Activated CD4-positive, alpha-beta T cell treated with anti-CD3 and anti-CD28 coated beads, Interleukin-2, amount 50 U/mL, for 16 hours (primary cell): Measurements from ENCODE around the gene UCHL5.

ENCODE experiments used
- DNase-seq: peaks from one replicate; pipeline ENCODE4 v3.0.0-alpha.2; 2020

UCHL5 gene, protein sequence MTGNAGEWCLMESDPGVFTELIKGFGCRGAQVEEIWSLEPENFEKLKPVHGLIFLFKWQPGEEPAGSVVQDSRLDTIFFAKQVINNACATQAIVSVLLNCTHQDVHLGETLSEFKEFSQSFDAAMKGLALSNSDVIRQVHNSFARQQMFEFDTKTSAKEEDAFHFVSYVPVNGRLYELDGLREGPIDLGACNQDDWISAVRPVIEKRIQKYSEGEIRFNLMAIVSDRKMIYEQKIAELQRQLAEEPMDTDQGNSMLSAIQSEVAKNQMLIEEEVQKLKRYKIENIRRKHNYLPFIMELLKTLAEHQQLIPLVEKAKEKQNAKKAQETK

DNA sequence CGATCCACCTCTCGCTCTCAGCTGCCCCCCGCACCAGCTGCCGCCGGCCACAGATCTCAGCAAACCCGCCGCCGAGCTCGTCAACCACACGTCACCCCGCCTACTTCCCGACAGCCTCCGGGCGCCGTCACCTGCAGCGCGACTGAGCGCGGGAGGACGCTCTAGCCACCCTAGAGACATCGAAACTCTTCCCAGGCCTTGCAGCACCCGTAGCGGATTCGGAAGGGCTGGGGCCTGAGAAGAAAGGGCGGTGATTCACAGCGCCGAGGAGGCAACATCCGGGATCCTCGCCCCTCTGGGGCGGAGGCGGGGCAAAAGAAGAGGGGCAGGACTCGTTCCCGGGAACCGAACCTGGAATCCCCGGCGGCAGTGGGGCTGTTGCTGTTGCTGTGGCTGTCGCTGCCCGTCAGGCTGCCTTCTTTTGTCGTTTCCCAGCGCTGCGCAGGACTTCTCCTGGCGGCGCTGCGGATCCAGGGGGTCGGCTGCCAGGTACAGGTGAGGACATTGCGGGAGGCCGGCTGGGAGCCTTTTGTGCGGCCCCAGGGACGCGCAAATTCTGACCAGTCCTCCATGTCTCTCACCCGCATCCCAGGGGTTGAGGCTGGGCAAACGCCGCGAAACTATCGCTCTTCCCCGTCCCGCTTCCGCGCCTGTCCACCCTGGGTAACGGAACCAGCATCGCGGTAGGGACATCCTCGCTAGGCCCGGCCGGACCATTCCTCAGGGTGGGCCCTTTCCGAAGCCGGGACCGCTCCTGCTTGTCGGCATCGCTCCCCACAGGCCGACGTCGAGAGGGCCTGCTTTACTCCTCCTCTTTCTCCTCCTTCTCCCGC, at the start of gene UCHL5, which contains the start of gene RO60:
TSS of gene UCHL5 (minus strand) at position 79 of the 833 bp plus-strand sequence. CDS start 100 bp downstream, outside the sequence.
TSS of gene RO60 (plus strand) at position 331 of the 833 bp plus-strand sequence. CDS start 9,443 bp downstream, outside the sequence.
- DNase-seq = peak; percentile 98

DNA sequence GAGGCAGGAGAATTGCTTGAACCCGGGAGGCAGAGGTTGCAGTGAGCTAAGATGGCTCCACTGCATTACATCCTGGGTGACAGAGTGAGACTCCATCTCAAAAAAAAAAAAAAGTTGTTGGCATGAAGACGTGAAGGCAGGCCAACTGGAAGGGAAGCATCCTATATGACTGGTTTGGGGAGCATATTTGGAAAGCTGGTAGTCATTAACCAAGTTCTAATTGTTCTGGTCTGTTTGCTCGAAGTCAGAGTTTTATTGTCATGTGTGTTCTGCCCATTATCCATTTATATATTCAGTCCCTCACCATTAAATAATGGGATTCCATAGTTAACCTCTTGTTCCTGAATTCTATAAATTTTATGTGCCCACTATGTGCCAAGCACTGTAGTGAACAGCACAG, 49.3 kb upstream of the UCHL5 start:
- no peak for DNase-seq

DNA sequence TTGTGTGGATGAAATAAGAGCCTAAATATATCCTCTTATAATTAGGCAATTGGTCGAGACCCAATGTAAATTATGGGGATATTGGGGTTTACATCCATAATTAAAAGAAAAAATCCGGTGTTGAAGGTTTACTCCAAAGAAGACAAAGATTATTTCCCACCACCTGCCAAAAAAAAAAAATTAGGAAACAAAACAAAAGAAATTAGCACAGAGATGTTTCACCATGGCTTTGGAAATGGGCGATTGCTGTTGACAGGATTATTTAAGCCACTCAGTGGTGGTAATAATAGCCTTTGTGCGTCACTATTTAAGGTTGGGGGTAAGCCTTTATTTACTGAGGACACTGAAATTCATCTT, 46.6 kb upstream of the UCHL5 start:
- DNase-seq = no peak

DNA sequence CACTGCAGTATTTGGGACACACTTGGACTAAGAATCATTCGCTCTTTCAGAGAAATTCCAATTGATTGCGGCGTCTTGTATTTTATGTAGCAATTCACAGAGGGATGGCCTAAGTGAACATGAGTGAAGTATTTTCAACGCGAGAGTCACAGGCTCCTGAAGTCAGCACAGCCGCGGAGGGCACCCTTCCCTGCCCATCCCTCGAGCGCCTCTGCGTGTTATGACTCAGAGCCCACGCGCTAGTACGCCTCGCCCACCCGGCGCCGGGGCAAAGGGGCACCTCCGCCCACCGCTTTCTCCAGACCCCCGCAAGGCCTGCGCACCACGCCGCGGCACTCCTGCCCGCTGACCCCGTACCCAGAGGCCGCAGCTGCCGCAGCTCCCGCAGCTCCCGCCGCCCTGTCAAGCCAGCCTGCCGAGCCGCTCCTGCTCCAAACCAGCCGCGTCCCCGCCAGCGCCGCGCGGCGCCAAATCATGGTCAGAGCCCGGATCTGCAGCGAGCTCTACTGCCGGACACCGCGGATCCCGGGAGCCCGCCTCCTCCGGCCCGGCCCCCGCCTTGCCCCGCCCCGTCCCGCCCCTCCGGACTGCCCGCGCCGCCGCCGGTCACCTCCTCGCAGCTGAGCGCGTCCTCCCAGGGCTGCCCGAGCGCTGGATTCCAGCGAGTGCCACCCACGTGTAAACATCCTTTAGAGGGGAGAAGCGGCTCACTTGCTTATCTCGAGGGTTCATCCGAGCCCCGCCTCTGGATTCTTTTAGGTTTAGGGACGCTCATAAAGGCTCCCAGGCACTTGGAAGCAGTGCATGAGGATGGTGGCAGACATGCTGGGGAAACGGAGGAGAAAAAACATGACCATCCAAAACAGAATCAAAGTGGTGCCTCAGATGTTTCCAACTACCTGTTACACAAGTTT, 46.0 kb upstream of the UCHL5 start, which contains the start of gene GLRX2:
TSS of gene GLRX2 (minus strand) at position 508 of the 914 bp plus-strand sequence. CDS start at position 476, 32 bp downstream.
- peak; percentile 73 for DNase-seq

DNA sequence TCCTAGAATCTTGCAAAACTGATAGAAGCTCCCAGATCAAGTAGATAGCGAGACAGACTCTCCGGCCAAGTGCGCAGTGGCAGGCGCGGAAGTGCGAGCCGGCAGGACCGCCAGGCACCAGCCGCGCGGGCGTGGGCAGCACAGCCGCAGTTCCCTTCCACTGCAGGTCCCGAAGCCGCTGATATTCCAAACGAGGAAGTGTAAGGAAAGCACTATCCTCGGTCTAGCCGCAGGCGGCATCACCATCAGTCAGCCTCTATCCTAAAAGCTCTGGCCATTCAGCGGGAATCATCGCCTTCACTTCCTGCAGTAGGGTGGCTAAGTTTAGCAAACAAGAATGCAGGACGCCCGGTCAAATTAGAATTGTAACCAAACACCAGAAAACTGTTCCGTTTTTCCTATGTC, 45.3 kb upstream of the UCHL5 start:
- DNase-seq = peak; percentile 15

DNA sequence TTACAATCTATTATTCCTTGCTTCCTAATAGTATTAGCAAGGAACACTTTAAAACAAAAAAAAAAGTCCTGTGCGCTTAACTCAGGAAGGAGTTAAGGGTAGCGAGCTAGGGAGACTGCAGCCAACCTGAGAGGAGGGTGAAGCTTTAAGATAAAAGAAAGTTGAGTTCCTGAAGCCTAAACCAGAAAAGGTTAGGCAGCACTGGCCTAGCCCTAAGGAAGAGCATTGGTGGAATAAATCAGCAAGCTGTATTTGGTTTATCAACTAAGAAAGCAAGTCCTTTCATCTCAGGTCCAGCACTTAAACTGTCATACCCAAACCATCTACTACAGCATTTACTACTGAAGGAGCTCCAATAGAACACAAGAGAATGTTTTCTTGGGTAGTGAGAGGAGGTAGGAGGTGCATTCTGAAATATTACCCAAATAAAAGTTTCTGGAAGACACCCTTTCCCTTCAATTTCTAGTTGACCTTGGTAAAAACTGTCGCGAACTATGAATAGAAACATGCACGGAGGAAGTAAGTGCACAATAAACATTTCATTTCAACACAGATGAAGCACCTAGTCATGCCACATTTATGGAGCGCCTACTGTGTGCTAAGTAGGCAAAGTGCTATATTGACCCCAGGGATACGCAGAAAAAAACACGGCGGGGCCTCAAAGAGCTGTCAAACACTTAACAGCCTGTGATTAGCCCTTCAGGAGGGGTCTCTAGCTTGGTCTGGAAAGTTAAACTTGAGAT, 44.8 kb upstream of the UCHL5 start:
- peak; percentile 27 for DNase-seq

DNA sequence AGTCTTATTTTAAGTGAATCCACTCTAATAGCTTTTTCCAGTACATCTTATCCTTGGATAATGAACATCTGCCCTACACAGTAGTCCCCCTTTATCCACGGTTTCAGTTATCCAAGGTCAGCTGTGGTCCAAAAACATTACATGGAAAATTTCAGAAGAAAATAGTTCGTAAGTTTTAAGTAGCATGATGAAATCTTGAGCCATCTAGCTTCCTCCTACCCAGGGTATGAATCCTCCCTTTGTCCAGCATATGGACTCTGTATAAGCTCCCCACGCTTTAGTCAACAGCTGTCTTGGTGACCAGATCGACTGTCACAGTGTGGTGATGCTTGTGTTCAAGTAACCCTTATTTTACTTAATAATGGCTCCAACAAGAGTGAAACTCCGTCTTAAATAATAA, 43.5 kb upstream of the UCHL5 start:
- DNase-seq = no peak

DNA sequence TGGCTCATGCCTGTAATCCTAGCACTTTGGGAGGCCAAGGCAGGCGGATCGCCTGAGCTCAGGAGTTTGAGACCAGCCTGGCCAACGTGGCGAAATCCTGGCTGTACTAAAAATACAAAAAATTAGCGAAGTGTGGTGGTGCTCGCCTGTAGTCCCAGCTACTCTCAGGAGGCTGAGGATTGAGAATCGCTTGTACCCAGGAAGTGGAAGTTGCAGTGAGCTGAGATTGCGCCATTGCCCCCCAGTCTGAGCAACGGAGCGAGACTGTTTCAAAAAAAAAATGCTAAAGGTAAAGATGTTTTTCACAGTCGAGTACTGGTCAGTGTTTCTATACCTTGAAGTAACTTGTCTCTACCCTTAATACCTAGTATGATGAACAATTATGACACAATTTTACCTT, 35.0 kb upstream of the UCHL5 start:
- DNase-seq = no peak

DNA sequence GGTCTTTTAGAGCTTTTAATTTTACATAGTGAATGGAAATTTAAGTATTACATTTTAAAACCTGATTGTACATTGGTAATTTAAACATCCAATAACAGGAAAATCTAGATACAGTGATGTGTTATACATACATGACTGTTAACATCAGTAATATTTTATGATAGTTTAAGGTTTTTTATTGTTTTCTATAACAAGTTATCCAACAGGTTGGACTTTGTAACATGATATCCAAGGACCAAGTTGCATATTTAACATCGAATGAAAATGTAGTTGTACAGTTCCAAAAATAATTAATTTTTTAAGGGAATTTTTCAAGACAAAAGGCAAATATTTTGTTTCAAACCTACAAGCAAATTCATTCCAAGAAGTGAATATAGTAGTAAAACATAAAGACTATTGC, 31.7 kb upstream of the UCHL5 start:
- no peak for DNase-seq

DNA sequence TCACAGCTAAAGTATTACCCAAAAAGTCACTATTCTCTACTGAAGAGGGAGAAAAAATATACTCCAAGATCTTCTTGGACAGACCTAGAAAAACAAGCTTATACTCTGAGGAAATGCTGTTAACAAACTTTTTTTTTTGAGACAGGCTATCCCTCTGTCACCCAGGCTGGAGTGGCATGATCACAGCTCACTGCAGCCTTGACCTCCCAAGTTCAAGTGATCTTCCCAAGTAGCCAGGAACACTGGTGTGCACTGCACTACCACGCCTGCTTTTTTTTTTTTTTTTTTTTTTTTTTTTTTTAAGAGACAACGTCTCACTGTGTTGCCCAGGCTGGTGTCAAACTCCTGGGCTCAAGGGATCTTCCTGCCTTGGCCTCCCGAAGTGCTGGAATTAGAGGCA, 28.7 kb upstream of the UCHL5 start:
- no peak for DNase-seq

DNA sequence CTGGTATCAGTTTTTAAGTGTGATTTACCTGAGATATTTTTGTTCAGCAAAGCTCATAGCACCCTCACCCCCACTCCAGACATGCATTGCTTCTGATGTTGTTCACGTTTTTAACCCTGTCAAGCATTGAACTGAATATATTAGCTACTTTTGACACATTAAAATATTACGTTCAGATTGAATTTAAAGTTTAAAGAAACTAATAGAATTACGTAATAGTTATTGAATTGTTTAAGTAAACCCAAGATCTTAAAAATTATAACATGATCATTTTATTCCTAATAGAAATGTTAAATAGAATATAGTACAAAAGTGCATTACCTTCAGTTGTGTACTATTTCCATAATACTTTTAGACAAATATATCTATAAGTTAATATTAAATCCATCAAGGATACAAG, 27.2 kb upstream of the UCHL5 start:
- no peak for DNase-seq

DNA sequence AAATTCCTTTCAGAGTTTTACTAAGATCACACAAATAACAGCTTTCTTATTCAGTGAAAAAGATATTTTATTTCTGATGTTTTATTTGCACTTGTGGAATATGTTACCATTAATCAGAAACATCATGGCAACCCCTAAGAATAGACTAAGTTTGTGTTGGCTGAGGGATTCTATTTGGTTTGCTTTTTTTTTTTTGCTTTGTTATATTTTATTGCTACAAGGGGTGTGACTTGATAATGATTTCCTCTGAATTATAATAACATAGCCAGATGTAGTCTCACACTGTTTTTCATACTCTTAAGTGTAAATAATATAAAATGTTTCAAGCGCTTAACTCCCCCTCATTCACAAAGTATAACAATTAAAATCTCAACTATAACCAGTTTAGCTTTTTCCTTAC, 26.1 kb upstream of the UCHL5 start:
- DNase-seq = no peak

DNA sequence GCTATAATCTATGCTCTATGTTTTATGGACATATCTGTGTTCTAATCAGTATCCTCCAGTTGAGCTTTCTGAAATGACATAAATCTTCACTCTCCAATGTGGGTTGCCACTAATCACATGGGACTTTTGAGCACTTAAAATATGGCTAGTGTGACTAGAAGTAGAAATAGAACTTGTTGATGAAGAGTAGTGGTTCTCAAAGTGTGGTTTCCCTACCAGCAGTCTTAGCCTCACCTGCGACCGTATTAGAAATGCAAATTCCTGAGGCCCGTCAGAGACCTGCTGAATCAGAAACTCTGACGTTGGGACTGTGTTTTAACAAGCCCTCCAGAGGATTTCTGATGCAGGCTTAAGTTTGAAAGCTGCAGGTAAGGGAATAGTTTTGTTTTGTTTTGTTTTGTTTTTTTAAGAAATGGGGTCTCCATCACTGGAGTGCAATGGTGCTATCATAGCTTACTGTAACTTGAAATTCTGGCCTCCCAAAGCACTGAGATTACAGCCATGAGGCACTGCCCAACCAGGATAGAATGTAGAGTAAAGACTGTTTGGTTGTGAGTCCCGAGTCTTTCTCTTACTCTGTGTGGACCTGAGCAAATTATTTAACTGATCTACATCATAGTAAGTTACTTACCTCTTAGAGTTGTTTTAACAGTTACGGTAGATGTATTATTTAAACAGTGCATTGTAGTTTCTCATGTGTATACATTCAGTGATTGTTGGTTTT, 24.4 kb upstream of the UCHL5 start:
- no peak for DNase-seq

DNA sequence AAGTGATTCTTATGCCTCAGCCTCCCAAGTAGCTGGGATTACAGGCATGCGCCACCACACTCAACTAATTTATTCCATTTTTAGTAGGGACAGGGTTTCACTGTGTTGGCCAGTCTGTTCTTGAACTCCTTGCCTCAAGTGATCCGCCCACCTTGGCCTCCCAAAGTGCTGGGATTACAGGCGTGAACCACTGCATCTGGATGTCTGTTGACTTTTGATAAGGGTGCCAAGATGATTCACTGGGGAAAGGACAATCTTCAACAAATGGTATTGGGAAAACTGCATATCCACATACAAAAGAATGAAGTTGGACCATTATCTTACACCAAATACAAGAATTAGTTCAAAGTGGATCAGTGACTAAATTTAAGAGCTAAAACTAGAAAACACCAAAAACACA, 20.0 kb upstream of the UCHL5 start:
- no peak for DNase-seq

DNA sequence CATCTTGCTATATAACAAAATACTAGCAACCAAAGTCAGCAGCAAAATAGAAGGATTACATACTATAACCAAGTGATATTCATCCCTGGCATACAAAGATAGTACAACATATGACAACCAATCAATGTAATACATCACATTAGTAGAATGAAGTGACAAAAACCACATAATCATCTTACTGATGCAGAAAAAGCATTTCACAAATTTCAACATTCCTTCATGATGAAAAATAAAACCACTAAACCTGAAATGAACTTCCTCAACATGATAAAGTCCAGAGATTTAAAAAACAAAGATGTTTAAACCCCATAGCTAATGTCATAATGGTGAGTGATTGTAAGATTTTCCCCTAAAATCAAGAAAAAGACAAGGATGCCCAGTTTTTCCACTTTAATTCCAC, 18.8 kb upstream of the UCHL5 start:
- DNase-seq = no peak

DNA sequence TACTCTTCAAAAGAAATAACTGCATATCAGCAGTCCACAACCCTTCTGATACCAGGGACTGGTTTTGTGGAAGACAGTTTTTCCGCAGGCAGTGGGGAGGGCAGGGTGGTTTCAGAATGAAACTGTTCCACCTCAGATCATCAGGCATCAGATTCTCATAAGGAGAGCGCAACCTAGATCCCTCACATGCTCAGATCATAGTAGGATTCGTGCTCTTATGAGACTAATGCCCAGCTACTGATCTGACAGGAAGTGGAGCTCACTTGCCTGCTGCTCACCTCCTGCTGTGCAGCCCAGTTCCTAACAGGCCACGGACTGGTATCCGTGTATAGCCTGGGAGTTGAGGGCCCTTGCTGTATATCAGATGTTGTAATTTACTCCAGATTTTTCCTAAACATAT, 11.8 kb upstream of the UCHL5 start:
- peak; percentile 70 for DNase-seq

DNA sequence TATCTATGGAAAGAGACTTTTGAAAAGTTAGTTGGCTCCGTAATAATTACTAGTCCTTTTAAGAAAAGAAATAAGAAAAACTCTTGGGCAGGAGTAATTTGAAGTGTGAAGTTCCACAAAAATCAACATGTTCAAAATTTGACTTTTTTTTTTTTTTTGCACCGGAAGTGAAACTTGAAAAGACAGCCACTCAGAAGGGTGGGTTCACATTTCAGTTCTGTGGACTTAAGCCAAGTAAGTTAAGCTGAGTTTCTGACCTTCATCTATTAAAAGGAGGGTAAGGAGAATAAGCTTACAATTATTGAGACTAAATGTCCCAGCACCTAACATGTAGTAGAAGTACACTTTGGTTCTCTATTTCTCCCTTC, 11.2 kb upstream of the UCHL5 start:
- DNase-seq = no peak

DNA sequence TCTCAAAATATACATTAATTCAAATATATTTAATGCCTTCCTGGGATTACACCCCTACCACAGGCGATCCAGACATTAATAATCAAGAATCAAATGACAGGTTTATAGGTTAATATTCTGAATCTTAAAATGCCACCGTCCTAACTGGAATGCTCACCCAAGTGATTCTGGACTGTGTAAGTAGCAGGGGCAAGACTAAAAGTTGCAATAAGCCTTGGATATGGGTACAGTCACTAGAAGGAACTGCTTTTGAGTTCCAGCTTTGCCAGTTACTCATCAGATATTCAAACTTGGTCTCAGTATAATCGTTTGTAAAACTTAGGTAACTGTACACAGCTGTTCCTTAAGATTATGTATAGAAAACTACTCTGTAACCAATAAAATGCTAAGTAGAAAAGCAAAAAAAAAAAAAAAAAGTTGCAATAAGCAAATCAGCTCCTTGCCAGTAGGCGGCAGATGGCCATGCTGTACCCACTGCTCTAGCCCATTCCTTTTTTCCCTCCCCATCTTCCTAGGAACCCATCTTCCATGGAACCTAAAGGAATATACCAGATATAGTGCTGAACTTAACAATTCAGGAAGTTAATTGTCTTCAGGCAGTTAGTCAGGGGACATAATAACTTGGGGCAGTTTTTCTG, 10.7 kb upstream of the UCHL5 start:
- DNase-seq = no peak

DNA sequence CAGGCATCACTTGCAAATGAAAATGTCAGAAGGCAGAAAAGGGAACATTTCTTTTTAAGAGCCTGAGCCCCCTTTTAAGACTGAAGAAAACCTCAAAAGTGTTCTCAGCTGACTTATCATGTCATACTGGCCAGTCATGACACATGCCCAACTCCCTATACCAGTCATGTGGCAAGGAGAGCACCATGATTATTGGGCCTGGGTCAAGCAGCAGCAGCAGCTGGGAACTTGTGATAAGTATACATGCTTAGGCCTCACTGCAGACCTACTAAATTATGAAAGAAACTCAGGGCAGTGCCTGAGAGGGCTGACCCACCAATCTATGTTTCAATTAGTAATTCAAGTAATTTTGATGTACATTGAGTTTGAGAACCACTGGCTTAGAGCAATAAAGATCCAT, 8.9 kb upstream of the UCHL5 start:
- DNase-seq = no peak

DNA sequence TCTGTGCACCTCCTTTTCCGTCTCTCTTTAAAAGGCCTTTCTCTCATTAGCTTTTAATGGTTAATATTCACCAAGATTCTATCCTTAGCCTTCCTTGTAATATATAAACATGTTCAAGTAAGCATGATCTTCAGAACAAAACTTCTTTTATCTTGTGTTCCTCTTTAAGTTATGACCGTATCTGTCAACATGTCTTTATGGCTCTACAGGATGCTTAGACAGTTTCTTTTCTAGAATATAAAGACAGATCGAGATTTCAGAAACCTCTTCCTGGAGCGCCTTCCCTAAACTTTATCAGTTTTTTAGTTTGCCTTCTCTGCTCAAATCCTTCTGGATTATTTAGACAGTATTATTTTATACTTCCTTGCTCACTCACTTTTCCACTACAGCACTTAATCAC, 7.4 kb upstream of the UCHL5 start:
- no peak for DNase-seq

DNA sequence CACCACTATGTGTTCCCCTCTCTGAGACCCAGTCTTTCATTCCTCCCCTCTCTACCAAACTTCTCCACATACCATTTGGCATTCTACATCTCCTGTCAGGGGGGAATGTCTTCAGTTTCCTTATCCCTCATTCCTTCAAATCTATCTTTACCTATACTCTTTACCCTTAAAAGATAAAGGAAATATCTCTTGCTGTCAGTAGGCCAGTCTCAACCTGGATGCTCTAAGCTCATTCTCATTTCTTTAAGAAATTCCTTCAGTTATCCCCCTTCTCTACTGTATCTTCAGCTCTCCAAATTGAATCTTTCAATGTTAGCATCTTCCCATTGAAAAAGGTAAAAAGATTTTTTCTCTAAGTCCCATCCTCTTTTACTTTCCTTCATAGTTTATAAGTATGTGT, 6.8 kb upstream of the UCHL5 start:
- no peak for DNase-seq
